HepG2 (cell line): ENCODE measurements around the gene VEGFB. TPM values are rescaled to one million over a fixed set of nuclear protein-coding genes. Genes with fewer than 3 reads are reported as not detected.

Source experiments
- CBX2 ChIP-seq, 2 experiments: fragments of 200-600 bp in 1 of 2; sonication (generic); formaldehyde crosslinking in 1 of 2; IDR thresholded peaks; 2 replicates each; pipeline versions ENCODE4 v1.7.0 to v1.8.1; 2018 to 2022; ENCODE audit warnings: low read depth in 2 of 2, low read length in 1 of 2, mild to moderate bottlenecking in 1 of 2, missing genetic modification reagents in 1 of 2
- EHMT2 ChIP-seq: fragments of 200-600 bp; sonication (generic); IDR thresholded peaks from 2 replicates; pipeline ENCODE4 v1.7.0; 2017; ENCODE audit warnings: antibody characterized with exemption, low read depth, low read length, borderline replicate concordance
- FOXK2 ChIP-seq: fragments of 450-650 bp; IDR thresholded peaks from 2 replicates; pipeline ENCODE4 v1.6.1; 2016
- GPBP1L1 ChIP-seq: sonication (generic); formaldehyde crosslinking; IDR thresholded peaks from 2 replicates; pipeline ENCODE4 v1.5.0; 2020; ENCODE audit warnings: mild to moderate bottlenecking, missing genetic modification reagents
- IRF2 ChIP-seq: IDR thresholded peaks from 2 replicates; pipeline ENCODE4 v1.6.1; 2018; ENCODE audit warnings: missing genetic modification reagents, missing compliant biosample characterization
- MAF1 ChIP-seq: sonication (generic); formaldehyde crosslinking; IDR thresholded peaks from 2 replicates; pipeline ENCODE4 v1.5.0; 2020; ENCODE audit warnings: missing genetic modification reagents, borderline replicate concordance
- MED13 ChIP-seq: sonication (generic); formaldehyde crosslinking; IDR thresholded peaks from 2 replicates; pipeline ENCODE4 v1.5.0; 2020; ENCODE audit warnings: missing genetic modification reagents
- SAP130 ChIP-seq: IDR thresholded peaks from 2 replicates; pipeline ENCODE4 v1.6.1; 2016; ENCODE audit warnings: low read depth
- SOX6 ChIP-seq, 2 experiments: fragments of 450-650 bp in 1 of 2; sonication (generic) in 1 of 2; formaldehyde crosslinking in 1 of 2; IDR thresholded peaks; 2 replicates each; pipeline versions ENCODE4 v1.4.0 to v1.6.1; 2017 to 2020; ENCODE audit warnings: antibody characterized with exemption in 1 of 2, mild to moderate bottlenecking in 1 of 2, missing genetic modification reagents in 1 of 2
- ZBTB10 ChIP-seq: sonication (generic); formaldehyde crosslinking; IDR thresholded peaks from 2 replicates; pipeline ENCODE4 v1.4.0; 2020; ENCODE audit warnings: missing genetic modification reagents, borderline replicate concordance
- ZBTB8A ChIP-seq: sonication (generic); formaldehyde crosslinking; IDR thresholded peaks from 2 replicates; pipeline ENCODE4 v1.4.0; 2020; ENCODE audit warnings: mild to moderate bottlenecking, low read depth, missing genetic modification reagents, borderline replicate concordance
- ZNF160 ChIP-seq: sonication (generic); formaldehyde crosslinking; IDR thresholded peaks from 2 replicates; pipeline ENCODE4 v1.8.0; 2022; ENCODE audit warnings: mild to moderate bottlenecking, inconsistent platforms, missing genetic modification reagents
- ZNF343 ChIP-seq: sonication (generic); formaldehyde crosslinking; IDR thresholded peaks from 2 replicates; pipeline ENCODE4 v1.4.0; 2020; ENCODE audit warnings: mild to moderate bottlenecking, missing genetic modification reagents
- ZNF547 ChIP-seq: sonication (generic); formaldehyde crosslinking; IDR thresholded peaks from 2 replicates; pipeline ENCODE4 v1.5.1; 2020; ENCODE audit warnings: mild to moderate bottlenecking, missing genetic modification reagents
- ZNF570 ChIP-seq: sonication (generic); formaldehyde crosslinking; IDR thresholded peaks from 2 replicates; pipeline ENCODE4 v1.4.0; 2020; ENCODE audit warnings: mild to moderate bottlenecking, missing genetic modification reagents, borderline replicate concordance
- ZNF580 ChIP-seq: IDR thresholded peaks from 2 replicates; pipeline ENCODE4 v1.6.1; 2016; ENCODE audit warnings: low read depth, borderline replicate concordance
- ZSCAN21 ChIP-seq: sonication (generic); formaldehyde crosslinking; IDR thresholded peaks from 2 replicates; pipeline ENCODE4 v1.8.0; 2022; ENCODE audit warnings: mild to moderate bottlenecking, missing genetic modification reagents, moderate library complexity, borderline replicate concordance
- polyA plus RNA-seq, 8 experiments: library from polyadenylated mRNA; depleted of rRNA in 3 of 8; stranded (reverse) in 7 of 8; unstranded in 1 of 8; fragments of >200 nt; fragmentation: Illumina TruSeq in 4 of 8; extraction: Trizol in 4 of 8; gene quantifications; 2 replicates each; pipeline versions ENCODE4 v1.2.1 to v1.2.3, GENCODE V29; 2011 to 2016; ENCODE audit warnings: low read depth in 4 of 8, missing spikeins in 1 of 8, mixed read lengths in 1 of 8; ENCODE audit not compliant: insufficient read depth in 1 of 8
- total RNA-seq, 5 experiments: library from RNA; depleted of rRNA; stranded (reverse); fragments of >200 nt; fragmentation: Illumina TruSeq; extraction: Trizol; gene quantifications; 2 replicates each; pipeline ENCODE4 v1.2.3, GENCODE V29; 2016; ENCODE audit warnings: low read depth in 1 of 5
- TF ChIP-seq, protein P1 (sequence below): sonication (generic); formaldehyde crosslinking; IDR thresholded peaks from 2 replicates; pipeline ENCODE4 v1.4.0; 2020; ENCODE audit warnings: missing genetic modification reagents
- TF ChIP-seq, protein P2 (sequence below), 2 experiments: sonication (generic) in 1 of 2; formaldehyde crosslinking in 1 of 2; IDR thresholded peaks; 2 replicates each; pipeline versions ENCODE4 v1.4.0 to v1.6.1; 2016 to 2020; ENCODE audit warnings: borderline replicate concordance in 1 of 2, low read depth in 1 of 2, mild to moderate bottlenecking in 1 of 2, missing genetic modification reagents in 1 of 2

The VEGFB gene
- total and polyA plus RNA-seq, 2 of the 13 experiments (the other 11 are each of a cell fraction or from before 2014, with no cell fraction given), result 9.0 to 11.3 TPM

DNA sequence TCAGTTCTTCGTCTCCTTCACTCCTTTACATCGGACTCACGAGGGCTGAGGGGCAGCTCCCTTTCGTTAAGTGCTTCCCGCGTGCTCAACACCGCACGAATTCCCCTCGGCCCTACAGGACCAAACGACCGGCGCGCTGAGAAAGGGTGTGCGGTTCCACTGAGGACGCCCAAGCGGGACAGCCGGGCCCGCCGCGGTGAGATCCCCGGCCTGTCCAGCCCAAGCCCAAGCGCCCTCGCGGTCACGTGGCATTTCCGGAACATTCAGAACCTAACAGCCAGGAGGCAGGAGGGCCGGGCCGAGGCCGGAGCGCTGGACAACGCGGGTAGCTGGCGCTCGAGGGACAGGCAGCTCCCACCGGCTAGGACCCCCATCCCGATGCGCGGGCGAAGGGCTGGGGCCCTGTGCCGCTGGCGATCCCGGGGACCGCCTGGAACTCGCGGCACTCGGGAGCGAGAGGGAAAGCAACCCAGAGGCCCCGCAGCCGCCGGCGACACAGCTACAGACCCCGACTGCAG is 49.1 kb upstream of the VEGFB start (continued):
- no peak for TF ChIP-seq GPBP1L1 (CRISPR knock-in tag)
- TF ChIP-seq, protein P1, sequence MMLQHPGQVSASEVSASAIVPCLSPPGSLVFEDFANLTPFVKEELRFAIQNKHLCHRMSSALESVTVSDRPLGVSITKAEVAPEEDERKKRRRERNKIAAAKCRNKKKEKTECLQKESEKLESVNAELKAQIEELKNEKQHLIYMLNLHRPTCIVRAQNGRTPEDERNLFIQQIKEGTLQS (CRISPR knock-in tag), result peak; percentile 14; the same call in 1 of the 2 replicates
- TF ChIP-seq ZNF547, result peak; percentile 99
- no peak for TF ChIP-seq CBX2 (IDR thresholded peaks at IDR 0.05; ENCODE audit: low read depth, low read length)
- TF ChIP-seq CBX2 (CRISPR knock-in tag; IDR thresholded peaks at IDR 0.05; ENCODE audit: low read depth), result 0 out of 2 replicates have a peak, but pooled peaks have one; percentile 50
- peak; percentile 92 for TF ChIP-seq SAP130
- peak; percentile 81; the same call in 1 of the 2 replicates for TF ChIP-seq ZBTB8A (CRISPR knock-in tag)
- no peak for TF ChIP-seq SOX6 (IDR thresholded peaks at IDR 0.05)
- peak; percentile 68 for TF ChIP-seq SOX6 (CRISPR knock-in tag; IDR thresholded peaks at IDR 0.05)
- TF ChIP-seq MED13 (CRISPR knock-in tag), result no peak
- 0 out of 2 replicates have a peak, but pooled peaks have one; percentile 24 for TF ChIP-seq ZBTB10
- peak; percentile 93; the same call in 1 of the 2 replicates for TF ChIP-seq ZNF570 (CRISPR knock-in tag)
- peak; percentile 79 for TF ChIP-seq ZNF160
- TF ChIP-seq, protein P2, sequence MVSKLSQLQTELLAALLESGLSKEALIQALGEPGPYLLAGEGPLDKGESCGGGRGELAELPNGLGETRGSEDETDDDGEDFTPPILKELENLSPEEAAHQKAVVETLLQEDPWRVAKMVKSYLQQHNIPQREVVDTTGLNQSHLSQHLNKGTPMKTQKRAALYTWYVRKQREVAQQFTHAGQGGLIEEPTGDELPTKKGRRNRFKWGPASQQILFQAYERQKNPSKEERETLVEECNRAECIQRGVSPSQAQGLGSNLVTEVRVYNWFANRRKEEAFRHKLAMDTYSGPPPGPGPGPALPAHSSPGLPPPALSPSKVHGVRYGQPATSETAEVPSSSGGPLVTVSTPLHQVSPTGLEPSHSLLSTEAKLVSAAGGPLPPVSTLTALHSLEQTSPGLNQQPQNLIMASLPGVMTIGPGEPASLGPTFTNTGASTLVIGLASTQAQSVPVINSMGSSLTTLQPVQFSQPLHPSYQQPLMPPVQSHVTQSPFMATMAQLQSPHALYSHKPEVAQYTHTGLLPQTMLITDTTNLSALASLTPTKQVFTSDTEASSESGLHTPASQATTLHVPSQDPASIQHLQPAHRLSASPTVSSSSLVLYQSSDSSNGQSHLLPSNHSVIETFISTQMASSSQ (IDR thresholded peaks at IDR 0.05; ENCODE audit: low read depth), result no peak
- TF ChIP-seq, protein P2 (CRISPR knock-in tag; IDR thresholded peaks at IDR 0.05; ENCODE audit: borderline replicate concordance), result peak; percentile 68
- no peak for TF ChIP-seq MAF1
- TF ChIP-seq IRF2, result peak; percentile 59; the same call in 1 of the 2 replicates
- TF ChIP-seq FOXK2, result no peak
- peak; percentile 87; the same call in 1 of the 2 replicates for TF ChIP-seq ZSCAN21 (CRISPR knock-in tag)
- no peak for TF ChIP-seq EHMT2
- TF ChIP-seq ZNF580, result peak; percentile 90
- TF ChIP-seq ZNF343 (CRISPR knock-in tag), result peak; percentile 83; the same call in 1 of the 2 replicates
